NB4 (cell line): Measurements from ENCODE around the gene ACOX3.

Source experiments
- DNase-seq: peaks from one replicate; pipeline ENCODE4 v3.0.0; 2010; ENCODE audit warnings: low read depth
- H3K4me3 ChIP-seq: one replicate; pipeline ENCODE4 v1.5.1; 2011; ENCODE audit warnings: mild to moderate bottlenecking, low read depth, low read length, moderate library complexity
- CTCF ChIP-seq: IDR thresholded peaks from one replicate; pipeline ENCODE4 v1.5.1; 2012; ENCODE audit warnings: low read depth, low read length
- MAX ChIP-seq: IDR thresholded peaks from 2 replicates; pipeline ENCODE4 v1.6.1; 2011; ENCODE audit warnings: low read depth, low read length
- MYC ChIP-seq: IDR thresholded peaks from 2 replicates; pipeline ENCODE4 v1.6.1; 2011; ENCODE audit warnings: low read depth, low read length
- POLR2A ChIP-seq: IDR thresholded peaks from 2 replicates; pipeline ENCODE4 v1.6.1; 2011; ENCODE audit warnings: mild to moderate bottlenecking; ENCODE audit not compliant: insufficient read length; ENCODE audit errors: extremely low read depth

Gene ACOX3

GRCh38 chr4:8477676-8478075, 37.2 kb upstream of the ACOX3 start:
- no peak overlapping the region for H3K4me3 ChIP-seq
- no peak for DNase-seq
- no peak for TF ChIP-seq CTCF
- TF ChIP-seq MAX, result no peak
- TF ChIP-seq MYC, result no peak
- no peak for TF ChIP-seq POLR2A

GRCh38 chr4:8477095-8477635, 36.6 kb upstream of the ACOX3 start:
- no peak for DNase-seq
- no peak for TF ChIP-seq POLR2A
- TF ChIP-seq CTCF, result no peak
- no peak for TF ChIP-seq MYC
- no peak for TF ChIP-seq MAX
- H3K4me3 ChIP-seq, result no peak overlapping the region

- no peak overlapping the region for H3K4me3 ChIP-seq
- no peak for TF ChIP-seq MAX
- no peak for TF ChIP-seq CTCF
- TF ChIP-seq MYC, result no peak
- no peak for TF ChIP-seq POLR2A
- no peak for DNase-seq
These were observed 35.4 kb upstream of the ACOX3 start for GRCh38 chr4:8475751-8476575.

DNA sequence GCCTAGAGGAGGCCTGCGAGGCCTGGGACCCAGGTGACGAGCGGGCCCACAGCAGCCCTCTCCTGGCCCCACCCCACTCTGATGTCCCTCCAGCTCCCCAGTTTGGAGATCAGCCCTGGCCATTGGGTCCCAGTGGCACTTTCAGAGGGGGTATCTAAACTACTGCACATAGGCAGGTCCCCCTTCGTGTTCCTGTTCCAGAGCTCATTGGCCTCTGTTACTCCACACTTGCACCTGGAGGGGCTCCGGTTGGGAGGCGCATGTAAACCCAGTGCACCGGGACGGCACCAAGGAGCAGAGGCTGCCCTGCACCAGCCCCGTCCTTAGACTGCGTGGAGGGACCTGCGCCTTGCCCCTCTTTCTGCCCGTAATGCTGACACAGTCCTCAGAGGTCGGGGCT, 34.3 kb upstream of the ACOX3 start:
- TF ChIP-seq MYC (no peak), POLR2A (no peak), MAX (no peak), CTCF (no peak)
- no peak overlapping the region for H3K4me3 ChIP-seq
- no peak for DNase-seq

DNA sequence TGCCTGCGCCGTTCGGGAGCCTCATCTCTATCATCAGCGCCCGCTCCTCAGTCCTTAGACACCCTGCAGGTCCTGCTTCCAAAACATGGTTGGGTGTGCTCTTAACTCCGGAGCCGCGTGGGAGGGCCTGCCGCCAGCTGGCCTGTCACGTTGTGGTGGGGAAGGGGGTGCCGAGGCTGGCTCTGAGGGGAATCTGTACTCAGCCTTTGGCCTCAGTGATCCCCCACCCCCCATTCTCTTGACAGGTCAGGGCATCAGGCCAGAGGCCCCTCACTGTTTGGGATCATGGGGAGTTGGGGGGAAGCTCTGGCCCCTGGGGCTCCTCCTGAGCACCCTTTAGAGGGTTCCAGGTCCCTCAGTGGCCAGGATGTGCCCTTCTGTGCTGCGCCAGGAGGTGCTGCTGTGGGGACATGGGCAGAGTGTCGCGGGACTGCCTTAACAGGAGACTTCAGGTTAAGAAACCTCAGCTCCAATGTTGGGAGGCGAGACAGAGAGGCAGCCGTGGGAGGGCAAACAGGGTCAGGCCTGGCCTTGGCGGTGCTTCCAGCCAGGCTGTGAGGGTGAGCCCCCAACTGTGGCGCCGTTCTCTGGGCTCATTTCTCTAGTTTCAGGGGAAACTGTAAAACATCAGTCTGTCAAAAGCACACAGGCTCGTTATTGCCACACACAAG, 33.5 kb upstream of the ACOX3 start:
- TF ChIP-seq MAX (no peak), CTCF (no peak), POLR2A (no peak), MYC (no peak)
- no peak for DNase-seq
- H3K4me3 ChIP-seq, result no peak overlapping the region
